HCT116 (cell line): ENCODE data around the gene CFAP77. TPM values are rescaled to one million over a fixed set of nuclear protein-coding genes. Genes with fewer than 3 reads are reported as not detected.

Experiments
- ATAC-seq: fragments of 200-7000 bp; cut with Tn5 transposase; 2 replicates; pipeline ENCODE4 v1.9.1; 2020; ENCODE audit warnings: mild to moderate bottlenecking, moderate library complexity
- BruUV-seq: library from RNA; stranded (reverse); fragments of 400-500 nt; replicated peaks from 2 replicates; lab custom pipeline; 2021; lab: Mats Ljungman, UMichigan
- CTCF ChIA-PET: fragments of 300-600 bp; sonication (Branson Sonifier 250); formaldehyde crosslinking; loops from one replicate; lab custom pipeline; 2021; ENCODE audit warnings: antibody characterized with exemption; lab: Charles Lee
- POLR2A ChIA-PET: fragments of 300-600, 350-600 bp; sonication (Branson Sonifier 250); formaldehyde crosslinking; loops from one replicate; lab custom pipeline; 2021; ENCODE audit warnings: antibody characterized with exemption; lab: Charles Lee
- RAD21 ChIA-PET, 2 experiments: fragments of 300-600 bp; sonication (Branson Sonifier 250); formaldehyde crosslinking; loops; one replicate each; lab custom pipeline; 2023; ENCODE audit warnings: low total read pairs in 2 of 2; ENCODE audit not compliant: uncharacterized antibody in 2 of 2, unreplicated experiment in 2 of 2, low non-redundant PET in 1 of 2; lab: Charles Lee
- DNase-seq: peaks from one replicate; pipeline ENCODE4 v3.0.0-alpha.2; 2010; ENCODE audit warnings: low read depth, low spot score
- H2AFZ ChIP-seq: fragments of 200-600 bp; shearing (Covaris generic), sonication (generic); 2 replicates; pipeline ENCODE4 v1.6.1; 2017; ENCODE audit warnings: low read depth, mixed run types, mixed read lengths, antibody characterized with exemption, low read length; ENCODE audit not compliant: poor library complexity, severe bottlenecking
- H3K27ac ChIP-seq: 2 replicates; pipeline ENCODE4 v1.5.1; 2012; ENCODE audit warnings: low read depth, low read length
- H3K27me3 ChIP-seq: fragments of 200-600 bp; sonication (generic); 2 replicates; pipeline ENCODE4 v1.6.1; 2016; ENCODE audit warnings: mixed run types, low read length, mixed read lengths; ENCODE audit not compliant: insufficient read depth
- H3K36me3 ChIP-seq, 2 experiments: fragments of 200-500 bp in 1 of 2; fragments of 200-600 bp in 1 of 2; sonication (Bioruptor generic) in 1 of 2; sonication (generic) in 1 of 2; 2 replicates each; pipeline versions ENCODE4 v1.5.1 to v1.6.1; 2014 to 2016; ENCODE audit warnings: low read length in 2 of 2, inconsistent platforms in 1 of 2, mixed read lengths in 1 of 2, mixed run types in 1 of 2; ENCODE audit not compliant: insufficient read depth in 2 of 2, control insufficient read depth in 1 of 2
- H3K4me1 ChIP-seq, 2 experiments: fragments of 200-600 bp in 1 of 2; sonication (generic) in 1 of 2; 2 replicates each; pipeline versions ENCODE4 v1.5.1 to v1.6.1; 2012 to 2017; ENCODE audit warnings: low read length in 2 of 2, inconsistent platforms in 1 of 2, mild to moderate bottlenecking in 1 of 2, mixed read lengths in 1 of 2, mixed run types in 1 of 2, moderate library complexity in 1 of 2; ENCODE audit not compliant: insufficient read depth in 2 of 2, control insufficient read depth in 1 of 2
- H3K4me2 ChIP-seq: fragments of 200-600 bp; sonication (generic); 2 replicates; pipeline ENCODE4 v1.6.1; 2017; ENCODE audit warnings: mixed run types, low read length, mixed read lengths
- H3K4me3 ChIP-seq, 2 experiments: fragments of 200-600 bp in 1 of 2; sonication (generic) in 1 of 2; replicated peaks in 1 of 2; 2 replicates each; pipeline ENCODE4 v1.5.1; 2011 to 2016; ENCODE audit warnings: low read length in 2 of 2, control low read depth in 1 of 2, low read depth in 1 of 2, mild to moderate bottlenecking in 1 of 2, mixed read lengths in 1 of 2, mixed run types in 1 of 2
- H3K79me2 ChIP-seq: fragments of 200-600 bp; sonication (generic); 2 replicates; pipeline ENCODE4 v1.6.1; 2017; ENCODE audit warnings: mild to moderate bottlenecking, mixed run types, low read length, moderate library complexity, mixed read lengths; ENCODE audit not compliant: insufficient read depth
- H3K9ac ChIP-seq: fragments of 200-600 bp; sonication (generic); 2 replicates; pipeline ENCODE4 v1.6.1; 2016; ENCODE audit warnings: low read length, mixed read lengths
- H3K9me2 ChIP-seq: fragments of 200-600 bp; sonication (generic), shearing (Covaris generic); 2 replicates; pipeline ENCODE4 v1.6.1; 2017; ENCODE audit warnings: mixed run types, mild to moderate bottlenecking, moderate library complexity; ENCODE audit not compliant: insufficient read depth
- H3K9me3 ChIP-seq, 2 experiments: fragments of 200-500 bp in 1 of 2; fragments of 200-600 bp in 1 of 2; sonication (Bioruptor generic) in 1 of 2; sonication (generic) in 1 of 2; 2 replicates each; pipeline ENCODE4 v1.6.1; 2014 to 2017; ENCODE audit warnings: low read length in 2 of 2, mixed read lengths in 2 of 2, inconsistent platforms in 1 of 2, low read depth in 1 of 2, mild to moderate bottlenecking in 1 of 2, mixed run types in 1 of 2, moderate library complexity in 1 of 2; ENCODE audit not compliant: control insufficient read depth in 1 of 2, insufficient read depth in 1 of 2
- H4K20me1 ChIP-seq: fragments of 200-600 bp; sonication (generic), shearing (Covaris generic); 2 replicates; pipeline ENCODE4 v1.6.1; 2017; ENCODE audit warnings: mixed run types, mild to moderate bottlenecking, moderate library complexity; ENCODE audit not compliant: insufficient read depth
- EGR1 ChIP-seq: IDR thresholded peaks from 2 replicates; pipeline ENCODE4 v1.6.1; 2012; ENCODE audit warnings: low read depth
- ELF1 ChIP-seq: IDR thresholded peaks from 2 replicates; pipeline ENCODE4 v1.6.1; 2012; ENCODE audit warnings: low read depth, borderline replicate concordance
- EZH2phosphoT487 ChIP-seq: fragments of 200-600 bp; IDR thresholded peaks from 2 replicates; pipeline ENCODE4 v1.6.1; 2018; ENCODE audit warnings: antibody characterized with exemption, borderline replicate concordance
- FOSL1 ChIP-seq: IDR thresholded peaks from 2 replicates; pipeline ENCODE4 v1.6.1; 2012; ENCODE audit warnings: low read depth
- POLR2A ChIP-seq: IDR thresholded peaks from 2 replicates; pipeline ENCODE4 v1.7.0; 2011; ENCODE audit warnings: borderline replicate concordance; ENCODE audit not compliant: insufficient read depth, insufficient read length; ENCODE audit errors: extremely low read depth
- POLR2AphosphoS5 ChIP-seq: IDR thresholded peaks from 2 replicates; pipeline ENCODE4 v1.6.1; 2011; ENCODE audit warnings: mild to moderate bottlenecking, low read depth, low read length, moderate library complexity
- RAD21 ChIP-seq: IDR thresholded peaks from 2 replicates; pipeline ENCODE4 v1.6.1; 2012; ENCODE audit warnings: low read depth, mild to moderate bottlenecking
- SRF ChIP-seq: IDR thresholded peaks from 2 replicates; pipeline ENCODE4 v1.6.1; 2012; ENCODE audit warnings: low read depth
- TCF7L2 ChIP-seq: IDR thresholded peaks from 2 replicates; pipeline ENCODE4 v1.7.0; 2011; ENCODE audit warnings: borderline replicate concordance, inconsistent platforms; ENCODE audit not compliant: insufficient read depth, insufficient read length; ENCODE audit errors: extremely low read depth
- YY1 ChIP-seq: IDR thresholded peaks from 2 replicates; pipeline ENCODE4 v1.6.1; 2011; ENCODE audit warnings: low read length, low read depth, moderate library complexity, mild to moderate bottlenecking; ENCODE audit not compliant: insufficient replicate concordance; ENCODE audit errors: extremely low read depth
- ZBTB33 ChIP-seq: IDR thresholded peaks from 2 replicates; pipeline ENCODE4 v1.6.1; 2011; ENCODE audit warnings: mild to moderate bottlenecking, low read length, moderate library complexity; ENCODE audit not compliant: insufficient replicate concordance; ENCODE audit errors: extremely low read depth
- ZFX ChIP-seq: fragments of 450-650 bp; IDR thresholded peaks from 2 replicates; pipeline ENCODE4 v1.6.1; 2017
- intact Hi-C: fragments of 100-400 bp; cut with micrococcal nuclease; formaldehyde crosslinking; loops from 2 replicates; pipeline ENCODE4 v1.10.0; 2022
- total RNA-seq: library from RNA; stranded (reverse); gene quantifications from one replicate; pipeline ENCODE4 v1.2.1, GENCODE V29; 2021; ENCODE audit not compliant: unreplicated experiment

The CFAP77 gene
- total RNA-seq, 1 experiment from 2014 or later = 0.98 TPM

- no peak overlapping the region for H2AFZ ChIP-seq
- no peak overlapping the region for H3K4me3 ChIP-seq
- no peaks in the 10 kb centered on the region for H3K36me3 ChIP-seq
- BruUV-seq = no TSS peak
- no peak for ATAC-seq
- no peaks in the 10 kb centered on the region for H3K27me3 ChIP-seq
- DNase-seq = no peak
- POLR2A ChIA-PET = no interaction called here
- H3K79me2 ChIP-seq = no peaks in the 10 kb centered on the region
- H3K9me2 ChIP-seq = no peaks in the 10 kb centered on the region
- no peaks in the 10 kb centered on the region for H4K20me1 ChIP-seq
- CTCF ChIA-PET = no interaction called here
- H3K27ac ChIP-seq = no peak overlapping the region
- no peak for TF ChIP-seq RAD21
- no peak for TF ChIP-seq YY1
- no peak for TF ChIP-seq FOSL1
- no peak for TF ChIP-seq EZH2phosphoT487
- TF ChIP-seq EGR1 = no peak
- no peak for TF ChIP-seq ZBTB33
- no peak for TF ChIP-seq SRF
- no peak for TF ChIP-seq POLR2A
- no peak for TF ChIP-seq TCF7L2
- no peak for TF ChIP-seq ZFX
- TF ChIP-seq POLR2AphosphoS5 = no peak
- no peak for TF ChIP-seq ELF1
- H3K4me1 ChIP-seq = no peaks in the 10 kb centered on the region
- intact Hi-C loops = no loop called here
- RAD21 ChIA-PET = no interaction called here
- H3K4me2 ChIP-seq = no peak overlapping the region
- no peak overlapping the region for H3K9ac ChIP-seq
- no peaks in the 10 kb centered on the region for H3K9me3 ChIP-seq
These were observed 30.7 kb downstream of the CFAP77 start for GRCh38 chr9:132440735-132441134.
